Stimulated activated CD4-positive, alpha-beta T cell treated with anti-CD3 and anti-CD28 coated beads, Interleukin-1b, Interleukin-23, amount 100 ng/mL, for 24 hours (primary cell): ENCODE measurements around the gene RBMS3.

ENCODE experiments used
- DNase-seq, 4 experiments: peaks; one replicate each; pipeline ENCODE4 v3.0.0-alpha.2; 2020; ENCODE audit warnings: low read depth in 4 of 4, low spot score in 1 of 4

RBMS3 gene

GRCh38 chr3:29275309-29275708 lies 5.6 kb upstream of the RBMS3 start:
- DNase-seq, result no peak

DNA sequence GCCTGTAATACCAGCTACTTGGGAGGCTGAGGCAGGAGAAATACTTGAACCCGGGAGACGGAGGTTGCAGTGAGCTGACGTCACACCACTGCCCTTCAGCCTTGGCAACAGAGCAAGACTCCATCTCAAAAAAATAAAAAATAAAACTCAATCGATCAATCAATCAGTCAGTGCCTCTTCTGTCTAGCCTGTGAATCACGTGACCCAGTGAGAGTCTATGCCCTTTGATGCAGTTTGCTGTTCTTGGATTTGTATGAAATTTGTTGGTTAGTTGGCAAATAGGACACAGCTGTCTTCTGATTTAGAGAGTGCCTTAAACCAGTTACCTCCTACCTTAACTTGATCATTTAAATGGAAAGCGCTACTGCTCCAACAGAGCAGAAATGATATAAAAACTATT lies 3.6 kb upstream of the RBMS3 start:
- DNase-seq, result no peak

- no peak for DNase-seq
These were observed 1.6 kb upstream of the RBMS3 start for GRCh38 chr3:29279286-29279685.

DNA sequence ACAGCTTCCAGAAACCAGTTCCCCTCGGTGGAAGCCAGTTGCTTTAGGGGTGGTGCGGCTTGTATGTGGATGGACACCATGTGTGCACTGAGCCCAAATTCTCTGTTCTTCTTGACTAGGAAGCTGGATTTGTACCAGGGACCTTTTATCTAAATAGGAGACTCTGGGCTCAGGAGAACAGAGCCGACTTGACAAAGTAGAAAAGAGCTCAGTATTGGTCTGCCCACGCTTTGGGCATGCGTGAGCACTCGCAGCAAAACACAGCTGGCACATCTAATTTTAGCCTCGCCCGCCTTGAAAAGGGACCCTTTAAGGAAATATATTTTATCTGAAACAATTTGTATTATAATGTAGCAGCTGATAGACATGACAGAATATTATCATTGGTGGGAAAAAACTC lies 1.1 kb upstream of the RBMS3 start:
- no peak for DNase-seq

DNA sequence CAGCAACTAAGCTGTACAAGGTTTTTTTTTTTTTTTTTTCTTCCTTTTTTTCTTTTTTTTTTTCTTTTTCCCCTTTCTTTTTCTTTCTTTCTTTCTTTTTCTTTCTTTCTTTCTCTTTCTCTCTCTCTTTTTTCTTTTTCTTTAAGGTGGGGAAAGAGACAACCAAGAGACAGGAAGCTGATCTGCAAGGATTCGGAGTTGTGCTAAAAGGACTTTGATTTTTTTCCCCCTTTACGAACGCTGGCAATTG lies 148 bp downstream of the RBMS3 start:
- DNase-seq, result no peak

- DNase-seq, result no peak
These were observed 722 bp downstream of the RBMS3 start for GRCh38 chr3:29281344-29282241.

- DNase-seq, result no peak
These were observed 1.8 kb downstream of the RBMS3 start for GRCh38 chr3:29282427-29283230.

DNA sequence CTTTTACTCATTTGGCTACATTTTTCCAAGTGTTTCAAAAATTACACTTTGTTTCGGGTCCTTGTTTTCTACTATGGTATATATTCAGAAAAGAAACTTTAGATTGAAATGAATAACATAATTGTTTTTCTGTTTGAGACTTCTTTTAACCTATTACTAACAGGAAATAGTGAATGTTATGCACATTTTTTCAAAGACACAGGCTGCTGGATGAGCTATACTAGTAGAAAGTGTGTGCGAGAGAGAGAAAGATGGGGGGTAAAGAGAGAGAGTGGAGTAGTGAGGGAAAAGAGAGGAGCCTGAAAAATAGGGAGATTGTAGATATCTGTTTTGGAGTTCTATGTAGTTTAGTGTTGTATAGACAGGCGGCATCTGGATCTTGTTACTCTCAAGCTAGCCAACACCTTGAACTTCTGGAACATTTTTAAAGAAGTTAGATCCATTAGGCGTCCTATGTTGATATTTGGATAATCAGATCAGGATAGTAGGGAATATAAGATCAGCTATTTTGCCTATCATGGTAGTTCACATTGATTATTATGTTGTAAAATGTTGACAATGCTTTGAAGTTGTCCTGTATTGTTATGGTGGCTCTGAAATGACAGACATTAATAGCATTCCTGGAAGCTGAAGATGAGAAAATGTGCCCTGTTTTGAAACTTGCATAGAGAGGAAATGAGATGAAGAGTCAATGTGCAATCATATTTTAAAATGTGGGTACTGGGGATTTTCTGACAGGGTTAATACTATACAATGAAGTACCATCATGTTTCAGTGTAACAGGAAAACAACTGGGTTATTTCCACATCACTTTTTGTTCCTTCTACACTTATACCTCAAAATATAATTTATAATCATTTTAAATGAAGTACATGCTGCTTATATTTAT lies 2.6 kb downstream of the RBMS3 start:
- no peak for DNase-seq

DNA sequence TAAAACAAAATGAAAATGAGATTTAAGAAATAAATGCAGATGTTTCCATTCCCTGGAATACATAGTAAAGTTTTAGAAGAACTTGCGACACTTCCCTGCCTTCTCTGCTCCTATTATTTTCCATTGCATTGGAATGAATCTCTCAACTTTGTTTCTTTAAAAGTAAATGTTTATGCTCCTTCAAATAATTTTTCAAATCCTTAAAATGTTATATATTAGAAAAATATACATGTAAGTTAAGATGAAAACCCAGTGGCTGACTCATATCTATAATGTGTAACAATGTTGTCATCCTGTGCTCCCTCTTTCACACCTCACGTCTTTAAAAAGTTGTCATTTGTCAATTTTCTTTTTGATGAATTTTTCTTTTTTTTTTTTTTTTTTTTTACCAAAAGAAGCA lies 3.6 kb downstream of the RBMS3 start:
- DNase-seq, result no peak

DNA sequence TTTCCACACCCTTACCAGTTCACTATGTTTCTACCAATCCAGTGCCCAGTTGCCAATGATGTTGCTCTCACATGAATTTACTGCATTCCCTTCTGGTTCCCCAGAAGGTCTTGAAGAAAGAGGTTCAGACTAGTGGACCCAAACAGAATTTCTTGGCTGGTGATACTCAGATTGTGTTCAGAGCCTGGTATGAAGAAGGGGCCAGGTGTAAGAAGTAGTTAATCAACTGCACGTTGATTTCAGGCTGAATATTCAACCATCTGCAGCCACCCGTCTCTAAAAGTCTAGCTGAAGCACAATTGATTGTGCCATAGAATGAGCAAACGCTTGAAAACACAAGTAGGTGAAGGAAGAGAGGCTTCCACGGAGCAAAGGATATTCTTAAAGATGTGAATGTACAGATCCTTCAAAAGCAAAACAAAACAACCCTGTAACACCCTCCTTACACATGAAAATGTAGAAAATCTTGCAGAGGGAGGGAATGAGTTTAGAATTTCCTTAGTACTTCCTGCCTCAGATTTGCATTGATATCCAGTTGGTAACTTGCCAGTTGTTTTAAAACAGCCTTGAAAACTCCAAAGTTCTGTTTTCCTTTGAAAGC lies 4.7 kb downstream of the RBMS3 start:
- no peak for DNase-seq

DNA sequence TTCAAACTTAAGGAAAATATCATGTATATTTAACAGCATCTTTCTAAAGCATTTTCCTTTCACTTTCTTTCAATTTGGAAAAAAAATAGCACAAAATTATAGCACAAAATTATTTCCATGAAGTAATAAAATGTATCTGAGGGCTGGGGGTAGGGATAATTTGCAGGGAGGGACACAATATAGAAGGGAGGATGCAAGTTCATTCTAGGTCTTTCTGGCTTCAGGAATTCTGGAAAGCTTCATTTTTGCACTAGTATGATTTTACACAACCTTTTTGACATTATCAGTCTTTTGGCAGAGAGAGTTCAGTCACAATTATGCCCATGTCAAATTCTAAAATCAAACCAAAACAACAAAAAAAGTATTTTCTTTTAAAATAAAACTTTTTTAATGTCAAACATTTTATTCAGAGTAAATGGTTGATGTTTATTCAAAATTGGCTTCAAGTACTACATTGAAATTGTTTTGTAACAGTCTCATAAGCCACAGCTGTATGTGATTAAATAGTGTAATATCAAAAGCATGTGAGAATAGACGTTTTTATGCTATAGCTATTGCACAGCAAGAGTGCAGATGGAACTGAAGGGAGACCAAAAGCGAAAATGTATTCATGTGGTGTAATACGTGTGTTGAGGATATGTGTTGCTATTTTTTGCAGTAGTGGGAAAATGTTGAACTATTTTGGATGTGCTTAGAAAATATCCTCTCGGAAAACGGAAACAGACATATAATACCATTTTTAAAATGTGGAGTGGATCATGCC lies 5.8 kb downstream of the RBMS3 start:
- DNase-seq, result no peak

DNA sequence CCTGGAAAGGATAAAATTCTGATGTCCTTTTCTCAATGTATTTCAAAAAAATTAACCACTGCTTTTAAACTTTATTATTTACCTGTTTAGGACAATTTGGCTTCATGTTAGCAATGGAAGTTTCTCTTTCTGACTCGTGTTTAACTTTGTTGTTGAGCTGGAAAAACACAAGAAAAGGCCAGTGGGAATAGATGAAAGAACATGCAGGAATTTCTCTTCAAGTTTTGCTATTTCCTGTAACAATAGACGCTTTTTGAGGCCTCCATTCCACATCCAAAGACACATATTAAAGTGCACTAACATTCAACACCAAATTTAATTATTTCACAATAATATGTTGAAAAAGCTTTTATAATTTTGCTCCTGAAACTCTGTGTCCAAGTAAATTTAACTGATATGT lies 9.7 kb downstream of the RBMS3 start:
- no peak for DNase-seq

GRCh38 chr3:29291260-29291981 lies 10.6 kb downstream of the RBMS3 start:
- DNase-seq, result no peak

DNA sequence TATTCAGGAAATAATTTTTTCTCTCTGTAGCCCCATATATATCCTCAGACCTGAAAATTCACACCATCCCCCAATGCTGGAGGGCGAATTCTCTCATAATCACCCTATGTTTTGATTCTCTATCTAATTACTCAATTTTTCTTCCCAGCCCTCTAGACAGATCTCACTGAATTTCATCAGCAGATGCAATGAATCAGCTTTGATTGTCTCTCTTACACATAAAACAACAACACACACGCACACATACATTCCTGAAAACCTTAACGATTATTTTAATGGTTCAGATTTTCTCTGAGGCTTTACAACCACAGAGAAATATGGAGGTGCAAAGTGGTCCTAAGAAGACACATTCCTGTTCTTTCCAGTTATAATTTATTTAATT lies 11.1 kb downstream of the RBMS3 start:
- no peak for DNase-seq

GRCh38 chr3:29293421-29293820 lies 12.6 kb downstream of the RBMS3 start:
- DNase-seq, result no peak

DNA sequence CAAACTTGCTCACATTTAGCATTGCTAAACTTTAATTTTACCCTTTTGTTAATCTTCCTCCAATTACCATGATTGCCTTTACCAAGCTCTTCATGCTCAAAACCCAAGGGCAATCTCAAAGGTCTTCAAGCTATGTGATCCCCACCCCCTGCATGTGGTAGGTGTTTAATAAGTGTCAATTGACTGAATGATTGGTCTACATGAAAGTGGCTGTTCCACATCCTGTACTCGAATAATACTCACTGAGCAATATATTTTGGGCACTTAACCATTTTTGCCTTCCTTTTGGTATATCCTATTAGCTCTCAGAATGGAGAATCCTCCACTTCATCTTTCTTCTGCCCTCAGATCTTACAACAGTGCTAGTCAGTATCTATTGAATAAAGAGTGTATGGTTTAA lies 17.1 kb downstream of the RBMS3 start:
- no peak for DNase-seq

GRCh38 chr3:29301332-29302019 lies 20.6 kb downstream of the RBMS3 start:
- DNase-seq, result no peak

DNA sequence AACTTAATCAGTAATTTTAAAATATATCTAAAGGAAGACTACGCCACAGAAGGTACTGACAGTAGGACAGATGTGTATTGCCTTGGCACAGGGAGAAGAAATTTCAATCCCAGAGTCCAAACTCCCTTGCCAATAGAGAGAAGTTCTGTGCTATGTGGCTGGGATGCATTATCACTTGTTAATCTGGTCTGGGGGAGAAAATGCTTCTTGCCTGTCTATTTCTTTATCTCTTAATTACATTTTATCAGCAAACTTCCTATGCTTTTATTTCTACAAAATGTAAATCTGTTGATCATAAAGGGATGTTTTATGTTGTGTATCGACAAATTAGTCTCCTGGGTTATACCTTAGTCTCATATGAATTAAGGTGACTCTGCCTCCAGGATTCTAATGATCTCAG lies 21.7 kb downstream of the RBMS3 start:
- no peak for DNase-seq

DNA sequence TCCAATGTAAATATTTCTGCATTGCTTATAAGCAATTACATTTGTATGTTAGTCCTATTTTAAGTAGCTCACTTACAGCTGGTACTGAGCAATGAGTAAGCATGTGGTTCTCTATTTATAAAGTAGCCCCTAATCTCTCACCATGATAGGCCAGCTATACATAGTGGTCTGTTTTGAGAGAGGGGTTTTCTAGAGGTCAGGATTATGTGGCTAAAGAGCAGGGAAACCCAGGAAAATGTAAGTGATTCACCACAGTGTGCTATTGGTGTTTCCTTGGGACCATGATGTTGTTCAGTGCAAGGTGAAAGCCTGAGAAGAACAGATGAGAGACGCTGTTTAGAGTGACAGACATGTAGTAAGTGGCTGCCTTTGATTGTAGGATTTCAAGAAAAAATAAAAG lies 26.4 kb downstream of the RBMS3 start:
- no peak for DNase-seq
